HEK293 (cell line): ENCODE data around the gene AMOTL2.

ENCODE experiments used
- CTCF ChIA-PET: fragments of 350-600 bp; formaldehyde crosslinking; extraction: SDS; loops from one replicate; lab custom pipeline; 2021; ENCODE audit warnings: antibody characterized with exemption; lab: Yijun Ruan, JAX
- POLR2A ChIA-PET: fragments of 300-600 bp; formaldehyde crosslinking; extraction: SDS; loops from one replicate; lab custom pipeline; 2020; ENCODE audit warnings: antibody characterized with exemption, inconsistent platforms; lab: Yijun Ruan, JAX
- H3K27ac ChIP-seq: fragments of 200-500 bp; sonication (Bioruptor generic); 2 replicates; pipeline ENCODE4 v1.5.1; 2014; ENCODE audit warnings: low read depth, low read length, control low read depth, inconsistent platforms; ENCODE audit errors: extremely low read depth
- H3K36me3 ChIP-seq, 2 experiments: fragments of 200-500 bp in 1 of 2; sonication (Bioruptor generic) in 1 of 2; 1 replicate in 1 of 2; 2 replicates in 1 of 2; pipeline ENCODE4 v1.5.1; 2014 to 2017; ENCODE audit warnings: inconsistent platforms in 2 of 2, low read length in 2 of 2; ENCODE audit not compliant: control insufficient read depth in 2 of 2, insufficient read depth in 1 of 2
- H3K4me1 ChIP-seq: fragments of 200-500 bp; sonication (Bioruptor generic); 2 replicates; pipeline ENCODE4 v1.5.1; 2014; ENCODE audit warnings: mild to moderate bottlenecking, low read length, inconsistent platforms; ENCODE audit not compliant: control insufficient read depth, insufficient read depth
- H3K4me3 ChIP-seq: 2 replicates; pipeline ENCODE4 v1.5.1; 2011; ENCODE audit warnings: low read depth, mild to moderate bottlenecking, control low read depth, low read length, moderate library complexity
- H3K9me3 ChIP-seq: fragments of 200-500 bp; sonication (Bioruptor generic); 2 replicates; pipeline ENCODE4 v1.5.1; 2014; ENCODE audit warnings: low read depth, low read length, inconsistent platforms; ENCODE audit not compliant: control insufficient read depth, insufficient read depth
- KLF9 ChIP-seq: fragments of 450-650 bp; formaldehyde crosslinking; IDR thresholded peaks from 2 replicates; pipeline ENCODE4 v1.5.1; 2016; ENCODE audit warnings: missing biosample characterization, missing genetic modification characterization, low read depth
- PRDM6 ChIP-seq: fragments of 450-650 bp; formaldehyde crosslinking; IDR thresholded peaks from 2 replicates; pipeline ENCODE4 v1.5.1; 2017; ENCODE audit warnings: missing biosample characterization, missing genetic modification characterization
- SP7 ChIP-seq: fragments of 450-650 bp; formaldehyde crosslinking; IDR thresholded peaks from 2 replicates; pipeline ENCODE4 v1.5.1; 2016; ENCODE audit warnings: missing biosample characterization, missing genetic modification characterization
- TCF7L2 ChIP-seq: IDR thresholded peaks from 2 replicates; pipeline ENCODE4 v1.6.1; 2011; ENCODE audit warnings: low read depth, mild to moderate bottlenecking, inconsistent platforms, low read length, moderate library complexity, borderline replicate concordance
- ZBTB21 ChIP-seq: fragments of 450-650 bp; formaldehyde crosslinking; IDR thresholded peaks from 2 replicates; pipeline ENCODE4 v1.5.1; 2017; ENCODE audit warnings: missing biosample characterization, missing genetic modification characterization
- ZNF157 ChIP-seq: fragments of 450-650 bp; formaldehyde crosslinking; IDR thresholded peaks from 2 replicates; pipeline ENCODE4 v1.5.1; 2016; ENCODE audit warnings: missing biosample characterization, missing genetic modification characterization
- ZNF19 ChIP-seq: fragments of 450-650 bp; formaldehyde crosslinking; IDR thresholded peaks from 2 replicates; pipeline ENCODE4; 2016; ENCODE audit warnings: missing biosample characterization, missing genetic modification characterization, low read depth
- ZNF274 ChIP-seq, 2 experiments: fragments of 200-500 bp in 1 of 2; fragments of 450-650 bp in 1 of 2; sonication (Bioruptor generic) in 1 of 2; formaldehyde crosslinking in 1 of 2; IDR thresholded peaks; 2 replicates each; pipeline versions ENCODE4 v1.5.1 to v1.6.1; 2014 to 2016; ENCODE audit warnings: borderline replicate concordance in 1 of 2, inconsistent platforms in 1 of 2, low read length in 1 of 2, missing biosample characterization in 1 of 2, missing genetic modification characterization in 1 of 2
- ZNF501 ChIP-seq: fragments of 450-650 bp; formaldehyde crosslinking; IDR thresholded peaks from 2 replicates; pipeline ENCODE4 v1.5.1; 2016; ENCODE audit warnings: missing biosample characterization, missing genetic modification characterization
- ZNF558 ChIP-seq: fragments of 450-650 bp; formaldehyde crosslinking; IDR thresholded peaks from 2 replicates; pipeline ENCODE4 v1.5.1; 2016; ENCODE audit warnings: missing biosample characterization, missing genetic modification characterization
- ZNF580 ChIP-seq: fragments of 450-650 bp; formaldehyde crosslinking; IDR thresholded peaks from 2 replicates; pipeline ENCODE4 v1.5.1; 2016; ENCODE audit warnings: missing biosample characterization, missing genetic modification characterization
- ZNF701 ChIP-seq: fragments of 450-650 bp; formaldehyde crosslinking; IDR thresholded peaks from 2 replicates; pipeline ENCODE4 v1.5.1; 2016; ENCODE audit warnings: missing biosample characterization, missing genetic modification characterization
- TF ChIP-seq, protein P1 (sequence below): fragments of 450-650 bp; formaldehyde crosslinking; IDR thresholded peaks from 2 replicates; pipeline ENCODE4 v1.5.1; 2016; ENCODE audit warnings: missing biosample characterization, missing genetic modification characterization, low read depth
- TF ChIP-seq, protein P2 (sequence below): fragments of 450-650 bp; formaldehyde crosslinking; IDR thresholded peaks from 2 replicates; pipeline ENCODE4 v1.5.1; 2016; ENCODE audit warnings: missing biosample characterization, missing genetic modification characterization
- TF ChIP-seq, protein P3 (sequence below): fragments of 450-650 bp; formaldehyde crosslinking; IDR thresholded peaks from 2 replicates; pipeline ENCODE4 v1.5.1; 2016; ENCODE audit warnings: missing biosample characterization, missing genetic modification characterization
- TF ChIP-seq, protein P4 (sequence below): fragments of 450-650 bp; formaldehyde crosslinking; IDR thresholded peaks from 2 replicates; pipeline ENCODE4 v1.5.1; 2016; ENCODE audit warnings: missing biosample characterization, missing genetic modification characterization

AMOTL2 gene

GRCh38 chr3:134368751-134369105 is 5.5 kb downstream of the AMOTL2 start (continued):
- TF ChIP-seq, protein P1, sequence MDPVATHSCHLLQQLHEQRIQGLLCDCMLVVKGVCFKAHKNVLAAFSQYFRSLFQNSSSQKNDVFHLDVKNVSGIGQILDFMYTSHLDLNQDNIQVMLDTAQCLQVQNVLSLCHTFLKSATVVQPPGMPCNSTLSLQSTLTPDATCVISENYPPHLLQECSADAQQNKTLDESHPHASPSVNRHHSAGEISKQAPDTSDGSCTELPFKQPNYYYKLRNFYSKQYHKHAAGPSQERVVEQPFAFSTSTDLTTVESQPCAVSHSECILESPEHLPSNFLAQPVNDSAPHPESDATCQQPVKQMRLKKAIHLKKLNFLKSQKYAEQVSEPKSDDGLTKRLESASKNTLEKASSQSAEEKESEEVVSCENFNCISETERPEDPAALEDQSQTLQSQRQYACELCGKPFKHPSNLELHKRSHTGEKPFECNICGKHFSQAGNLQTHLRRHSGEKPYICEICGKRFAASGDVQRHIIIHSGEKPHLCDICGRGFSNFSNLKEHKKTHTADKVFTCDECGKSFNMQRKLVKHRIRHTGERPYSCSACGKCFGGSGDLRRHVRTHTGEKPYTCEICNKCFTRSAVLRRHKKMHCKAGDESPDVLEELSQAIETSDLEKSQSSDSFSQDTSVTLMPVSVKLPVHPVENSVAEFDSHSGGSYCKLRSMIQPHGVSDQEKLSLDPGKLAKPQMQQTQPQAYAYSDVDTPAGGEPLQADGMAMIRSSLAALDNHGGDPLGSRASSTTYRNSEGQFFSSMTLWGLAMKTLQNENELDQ (tag by site-specific recombination), result no peak
- no peak for TF ChIP-seq TCF7L2

GRCh38 chr3:134367869-134368750 is 6.1 kb downstream of the AMOTL2 start:
- POLR2A ChIA-PET, result interaction anchor here (0.6 to 1.3 kb wide), 3 partner anchors 37 to 64 kb away, joined by 3 to 7 read pairs (median 6); no protein-coding TSS in a partner anchor
- CTCF ChIA-PET, result interaction anchor here (1.0 kb wide), 1 partner anchor 107 kb away, joined by 3 read pairs; no protein-coding TSS in a partner anchor
- Histone ChIP-seq H3K4me3 (no peak overlapping the region), H3K27ac (no peak overlapping the region), H3K36me3 (peaks cover 0 to 76% of the 10 kb centered on the region in 2 experiments; a peak in 1 of 3 replicates), H3K9me3 (no peaks in the 10 kb centered on the region)
- no peak for TF ChIP-seq ZNF501 (tag by site-specific recombination)
- TF ChIP-seq, all 188 proteins: peak for 0
- peaks cover 7% of the 10 kb centered on the region; the same call in 1 of the 2 replicates for H3K4me1 ChIP-seq

DNA sequence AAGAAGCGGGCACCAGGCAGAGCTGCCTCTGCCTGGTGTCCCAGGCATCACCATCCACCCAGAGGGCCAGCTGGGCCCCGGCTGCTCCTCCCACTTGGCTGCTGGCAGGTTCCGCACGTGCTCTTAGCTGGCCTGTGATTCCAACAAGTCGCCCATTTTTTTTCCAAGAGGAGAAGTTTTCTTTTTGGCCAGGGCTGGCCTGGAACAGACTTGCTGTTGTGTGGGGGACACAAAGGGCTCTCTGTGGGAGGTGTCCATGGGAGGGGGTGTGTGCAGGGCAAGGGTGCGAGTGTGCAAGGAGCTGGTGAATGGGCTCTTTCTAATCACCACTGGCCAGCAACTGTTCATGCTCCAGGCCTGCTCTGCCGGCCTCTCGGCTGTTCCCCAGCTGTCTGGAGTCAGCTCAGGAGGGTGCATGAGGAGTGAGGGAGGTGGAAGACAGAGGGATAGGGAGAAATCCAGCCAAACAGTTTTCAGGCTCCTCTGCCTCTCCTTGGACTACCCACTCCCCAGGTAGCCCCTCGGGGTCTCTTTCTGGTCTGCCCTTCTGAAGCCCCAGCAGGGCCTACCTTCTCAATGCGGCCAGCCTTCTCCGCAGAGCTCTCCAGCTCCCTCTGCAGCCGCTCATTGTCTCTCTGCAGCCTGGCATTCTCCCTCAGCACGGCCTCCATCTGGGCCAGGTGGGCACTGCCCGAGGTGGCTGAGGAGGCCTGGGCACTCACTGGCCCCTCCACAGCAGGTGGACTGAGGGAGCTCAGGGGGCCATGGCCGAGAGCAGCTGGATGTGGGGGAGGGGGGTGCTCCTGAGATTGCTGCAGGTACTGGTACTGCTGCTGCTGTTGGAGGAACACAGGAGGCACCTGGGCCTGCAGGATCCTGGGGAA is 7.1 kb downstream of the AMOTL2 start:
- H3K27ac ChIP-seq, result no peak overlapping the region
- POLR2A ChIA-PET, result interaction anchor here (0.9 to 1.2 kb wide), 3 partner anchors 9 to 36 kb away, joined by 3 to 5 read pairs (median 4); no protein-coding TSS in a partner anchor
- no peak overlapping the region for H3K4me3 ChIP-seq
- CTCF ChIA-PET, result interaction anchor here (0.7 to 1.2 kb wide), 4 partner anchors 11 to 108 kb away, joined by 3 read pairs; no protein-coding TSS in a partner anchor
- H3K9me3 ChIP-seq, result no peaks in the 10 kb centered on the region
- peaks cover 0 to 86% of the 10 kb centered on the region in 2 experiments; a peak in 1 of 3 replicates for H3K36me3 ChIP-seq
- H3K4me1 ChIP-seq, result peaks cover 7% of the 10 kb centered on the region; the same call in 1 of the 2 replicates
- no peak for TF ChIP-seq ZBTB21 (tag by site-specific recombination)
- TF ChIP-seq, protein P2, sequence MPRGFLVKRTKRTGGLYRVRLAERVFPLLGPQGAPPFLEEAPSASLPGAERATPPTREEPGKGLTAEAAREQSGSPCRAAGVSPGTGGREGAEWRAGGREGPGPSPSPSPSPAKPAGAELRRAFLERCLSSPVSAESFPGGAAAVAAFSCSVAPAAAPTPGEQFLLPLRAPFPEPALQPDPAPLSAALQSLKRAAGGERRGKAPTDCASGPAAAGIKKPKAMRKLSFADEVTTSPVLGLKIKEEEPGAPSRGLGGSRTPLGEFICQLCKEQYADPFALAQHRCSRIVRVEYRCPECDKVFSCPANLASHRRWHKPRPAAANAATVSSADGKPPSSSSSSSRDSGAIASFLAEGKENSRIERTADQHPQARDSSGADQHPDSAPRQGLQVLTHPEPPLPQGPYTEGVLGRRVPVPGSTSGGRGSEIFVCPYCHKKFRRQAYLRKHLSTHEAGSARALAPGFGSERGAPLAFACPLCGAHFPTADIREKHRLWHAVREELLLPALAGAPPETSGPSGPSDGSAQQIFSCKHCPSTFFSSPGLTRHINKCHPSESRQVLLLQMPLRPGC (tag by site-specific recombination), result no peak
- no peak for TF ChIP-seq PRDM6
- TF ChIP-seq KLF9, result no peak
- TF ChIP-seq ZNF701, result no peak
- TF ChIP-seq, protein P3, sequence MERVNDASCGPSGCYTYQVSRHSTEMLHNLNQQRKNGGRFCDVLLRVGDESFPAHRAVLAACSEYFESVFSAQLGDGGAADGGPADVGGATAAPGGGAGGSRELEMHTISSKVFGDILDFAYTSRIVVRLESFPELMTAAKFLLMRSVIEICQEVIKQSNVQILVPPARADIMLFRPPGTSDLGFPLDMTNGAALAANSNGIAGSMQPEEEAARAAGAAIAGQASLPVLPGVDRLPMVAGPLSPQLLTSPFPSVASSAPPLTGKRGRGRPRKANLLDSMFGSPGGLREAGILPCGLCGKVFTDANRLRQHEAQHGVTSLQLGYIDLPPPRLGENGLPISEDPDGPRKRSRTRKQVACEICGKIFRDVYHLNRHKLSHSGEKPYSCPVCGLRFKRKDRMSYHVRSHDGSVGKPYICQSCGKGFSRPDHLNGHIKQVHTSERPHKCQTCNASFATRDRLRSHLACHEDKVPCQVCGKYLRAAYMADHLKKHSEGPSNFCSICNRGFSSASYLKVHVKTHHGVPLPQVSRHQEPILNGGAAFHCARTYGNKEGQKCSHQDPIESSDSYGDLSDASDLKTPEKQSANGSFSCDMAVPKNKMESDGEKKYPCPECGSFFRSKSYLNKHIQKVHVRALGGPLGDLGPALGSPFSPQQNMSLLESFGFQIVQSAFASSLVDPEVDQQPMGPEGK, result no peak
- TF ChIP-seq ZNF274 (IDR thresholded peaks at IDR 0.05; ENCODE audit: low read length), result no peak
- no peak for TF ChIP-seq ZNF274 (tag by site-specific recombination; IDR thresholded peaks at IDR 0.05; ENCODE audit: borderline replicate concordance)
- TF ChIP-seq, protein P4, sequence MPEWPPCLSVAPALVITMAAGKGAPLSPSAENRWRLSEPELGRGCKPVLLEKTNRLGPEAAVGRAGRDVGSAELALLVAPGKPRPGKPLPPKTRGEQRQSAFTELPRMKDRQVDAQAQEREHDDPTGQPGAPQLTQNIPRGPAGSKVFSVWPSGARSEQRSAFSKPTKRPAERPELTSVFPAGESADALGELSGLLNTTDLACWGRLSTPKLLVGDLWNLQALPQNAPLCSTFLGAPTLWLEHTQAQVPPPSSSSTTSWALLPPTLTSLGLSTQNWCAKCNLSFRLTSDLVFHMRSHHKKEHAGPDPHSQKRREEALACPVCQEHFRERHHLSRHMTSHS (tag by site-specific recombination), result no peak
- no peak for TF ChIP-seq ZNF157 (tag by site-specific recombination)
- TF ChIP-seq ZNF19 (tag by site-specific recombination), result no peak
- no peak for TF ChIP-seq ZNF580 (tag by site-specific recombination)
- no peak for TF ChIP-seq ZNF558 (tag by site-specific recombination)
- no peak for TF ChIP-seq SP7
